Nephron progenitor cell (in vitro differentiated cells): ENCODE data around the gene MYO3B.

ENCODE experiments used
- DNase-seq: peaks from one replicate; pipeline ENCODE4 v3.0.0; 2021
- H3K27ac Mint-ChIP-seq: 2 replicates; pipeline ENCODE4 v1.8.0; 2021; ENCODE audit warnings: mild to moderate bottlenecking, moderate library complexity, mixed read lengths
- H3K27me3 Mint-ChIP-seq: 2 replicates; pipeline ENCODE4 v1.8.0; 2021; ENCODE audit warnings: mild to moderate bottlenecking, low read depth, mixed read lengths; ENCODE audit not compliant: poor library complexity
- H3K36me3 Mint-ChIP-seq: 2 replicates; pipeline ENCODE4 v1.8.0; 2021; ENCODE audit warnings: low read depth, mixed read lengths
- H3K4me1 Mint-ChIP-seq: 2 replicates; pipeline ENCODE4 v1.8.0; 2021; ENCODE audit warnings: mixed read lengths
- H3K4me3 Mint-ChIP-seq: 2 replicates; pipeline ENCODE4 v1.8.0; 2021; ENCODE audit warnings: mild to moderate bottlenecking, moderate library complexity, mixed read lengths
- H3K9me3 Mint-ChIP-seq: 2 replicates; pipeline ENCODE4 v1.8.0; 2021; ENCODE audit warnings: mild to moderate bottlenecking, moderate library complexity, mixed read lengths
- CTCF ChIP-seq: fragments of 200-600 bp; sonication (generic); IDR thresholded peaks from 2 replicates; pipeline ENCODE4 v1.5.0; 2021; ENCODE audit warnings: antibody characterized with exemption

MYO3B gene

GRCh38 chr2:170455617-170456426, 277.9 kb downstream of the MYO3B start:
- Mint-ChIP-seq H3K27ac (no peak overlapping the region), H3K36me3 (peaks cover 34% of the 10 kb centered on the region), H3K4me3 (no peak overlapping the region), H3K9me3 (peaks cover 39% of the 10 kb centered on the region), H3K4me1 (peaks cover 28% of the 10 kb centered on the region), H3K27me3 (no peaks in the 10 kb centered on the region)
- no peak for DNase-seq
- no peak for TF ChIP-seq CTCF

- peaks cover 28% of the 10 kb centered on the region for H3K9me3 Mint-ChIP-seq
- H3K27ac Mint-ChIP-seq = no peak overlapping the region
- TF ChIP-seq CTCF = no peak
- peaks cover 30% of the 10 kb centered on the region for H3K4me1 Mint-ChIP-seq
- H3K27me3 Mint-ChIP-seq = no peaks in the 10 kb centered on the region
- H3K4me3 Mint-ChIP-seq = no peak overlapping the region
- peaks cover 23% of the 10 kb centered on the region for H3K36me3 Mint-ChIP-seq
- DNase-seq = no peak
These were observed 279.0 kb downstream of the MYO3B start for GRCh38 chr2:170456914-170457313.

DNA sequence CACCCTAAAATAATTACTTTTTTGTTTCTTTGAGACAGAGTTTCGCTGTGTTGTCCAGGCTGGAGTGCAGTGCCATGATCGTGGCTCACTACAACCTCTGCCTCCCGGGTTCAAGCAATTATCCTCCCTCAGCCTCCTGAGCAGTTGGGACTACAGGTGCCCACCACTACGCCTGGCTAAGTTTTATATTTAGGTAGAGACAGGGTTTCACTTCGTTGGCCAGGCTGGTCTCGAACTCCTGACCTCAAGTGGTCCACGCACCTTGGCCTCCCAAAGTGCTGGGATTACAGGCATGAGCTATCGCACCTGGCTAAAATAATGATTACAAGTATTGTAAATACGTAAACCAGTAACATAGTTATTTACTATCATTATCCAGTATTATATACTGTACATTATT, 279.8 kb downstream of the MYO3B start:
- H3K4me3 Mint-ChIP-seq = no peak overlapping the region
- no peaks in the 10 kb centered on the region for H3K27me3 Mint-ChIP-seq
- no peak for DNase-seq
- H3K9me3 Mint-ChIP-seq = peaks cover 20% of the 10 kb centered on the region
- H3K36me3 Mint-ChIP-seq = peaks cover 17% of the 10 kb centered on the region
- TF ChIP-seq CTCF = no peak
- no peak overlapping the region for H3K27ac Mint-ChIP-seq
- peaks cover 36% of the 10 kb centered on the region for H3K4me1 Mint-ChIP-seq

- Mint-ChIP-seq H3K4me3 (no peak overlapping the region), H3K36me3 (peaks cover 5% of the 10 kb centered on the region), H3K4me1 (peaks cover 19% of the 10 kb centered on the region)
These were observed 283.9 kb downstream of the MYO3B start for GRCh38 chr2:170461889-170462288.

GRCh38 chr2:170462433-170463205, 284.7 kb downstream of the MYO3B start:
- DNase-seq = no peak
- Mint-ChIP-seq H3K36me3 (peaks cover 5% of the 10 kb centered on the region), H3K27ac (no peak overlapping the region), H3K4me1 (peaks cover 19% of the 10 kb centered on the region), H3K27me3 (no peaks in the 10 kb centered on the region), H3K9me3 (peaks cover 7% of the 10 kb centered on the region), H3K4me3 (no peak overlapping the region)
- no peak for TF ChIP-seq CTCF

More at GRCh38 chr2:170461889-170462288, 283.9 kb downstream of the MYO3B start:
- H3K9me3 Mint-ChIP-seq = peaks cover 7% of the 10 kb centered on the region
- no peak for TF ChIP-seq CTCF
- H3K27me3 Mint-ChIP-seq = no peaks in the 10 kb centered on the region
- H3K27ac Mint-ChIP-seq = no peak overlapping the region
- no peak for DNase-seq
